Thyroid gland (tissue), 4 donors: ENCODE measurements around the gene JPH4.

ENCODE experiments used
- POLR2A ChIP-seq, 2 donors: fragments of 450-650 bp; IDR thresholded peaks; one replicate each; pipeline ENCODE4 v1.6.1; 2017; ENCODE audit warnings: antibody characterized with exemption in 2 of 2, mild to moderate bottlenecking in 2 of 2, moderate library complexity in 1 of 2
- TF ChIP-seq, protein P1 (sequence below), 6 experiments: fragments of 200-600 bp in 3 of 6; fragments of 450-650 bp in 3 of 6; sonication (generic) in 3 of 6; IDR thresholded peaks; one replicate each; pipeline ENCODE4 v1.5.1; 2016 to 2019; ENCODE audit warnings: antibody characterized with exemption in 6 of 6, mild to moderate bottlenecking in 2 of 6, inconsistent platforms in 1 of 6, moderate library complexity in 1 of 6

DNA sequence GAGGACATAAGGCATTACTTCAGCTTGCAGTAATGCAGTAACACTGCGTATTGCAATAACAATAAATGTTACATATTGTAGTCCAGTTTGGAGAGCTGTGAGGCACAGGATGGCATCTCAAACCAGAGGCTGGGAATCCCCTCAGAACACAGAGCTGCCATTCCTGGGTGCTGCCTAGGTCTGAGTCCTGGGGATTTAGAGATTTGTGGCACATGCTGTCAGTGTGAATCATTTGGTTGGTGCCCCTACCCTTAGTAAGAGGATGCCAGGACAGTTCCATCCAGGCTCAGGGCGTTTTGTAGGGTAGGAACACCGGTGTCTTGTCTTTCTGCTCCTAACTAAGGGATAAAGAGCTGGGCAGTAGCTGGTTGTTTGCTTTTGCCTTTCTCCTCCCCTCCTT is 49.6 kb downstream of the JPH4 start:
- TF ChIP-seq POLR2A (IDR thresholded peaks at IDR 0.05) = no peak
- TF ChIP-seq, protein P1, sequence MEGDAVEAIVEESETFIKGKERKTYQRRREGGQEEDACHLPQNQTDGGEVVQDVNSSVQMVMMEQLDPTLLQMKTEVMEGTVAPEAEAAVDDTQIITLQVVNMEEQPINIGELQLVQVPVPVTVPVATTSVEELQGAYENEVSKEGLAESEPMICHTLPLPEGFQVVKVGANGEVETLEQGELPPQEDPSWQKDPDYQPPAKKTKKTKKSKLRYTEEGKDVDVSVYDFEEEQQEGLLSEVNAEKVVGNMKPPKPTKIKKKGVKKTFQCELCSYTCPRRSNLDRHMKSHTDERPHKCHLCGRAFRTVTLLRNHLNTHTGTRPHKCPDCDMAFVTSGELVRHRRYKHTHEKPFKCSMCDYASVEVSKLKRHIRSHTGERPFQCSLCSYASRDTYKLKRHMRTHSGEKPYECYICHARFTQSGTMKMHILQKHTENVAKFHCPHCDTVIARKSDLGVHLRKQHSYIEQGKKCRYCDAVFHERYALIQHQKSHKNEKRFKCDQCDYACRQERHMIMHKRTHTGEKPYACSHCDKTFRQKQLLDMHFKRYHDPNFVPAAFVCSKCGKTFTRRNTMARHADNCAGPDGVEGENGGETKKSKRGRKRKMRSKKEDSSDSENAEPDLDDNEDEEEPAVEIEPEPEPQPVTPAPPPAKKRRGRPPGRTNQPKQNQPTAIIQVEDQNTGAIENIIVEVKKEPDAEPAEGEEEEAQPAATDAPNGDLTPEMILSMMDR (IDR thresholded peaks at IDR 0.05) = no peak
